Mucosa of gallbladder (tissue), 1 donor: ENCODE measurements around the gene ETHE1. TPM values are rescaled to one million over a fixed set of nuclear protein-coding genes. Genes with fewer than 3 reads are reported as not detected.
A peak's percentile ranks its signal among the peaks of the same experiment; 100 is the strongest.
"Not testable (repeated sequence)": the region's sequence is repeated elsewhere in the genome, so short reads cannot be mapped to it uniquely, and the experiment has no call there.

Experiments used
- DNase-seq: peaks from one replicate; pipeline ENCODE4 v3.0.0-alpha.2; 2020; ENCODE audit warnings: low spot score
- total RNA-seq: library from RNA; stranded (reverse); gene quantifications from one replicate; pipeline ENCODE4 v1.2.1, GENCODE V29; 2021
- donor health status: DM: no; HTN: no; CAD: no.

The ETHE1 gene
- total RNA-seq, 1 donor from 2014 or later = 55.4 TPM

- not testable (repeated sequence) for DNase-seq
Measured at GRCh38 chr19:43523696-43524095, 3.3 kb downstream of the ETHE1 start.

- no peak for DNase-seq
Measured at GRCh38 chr19:43522929-43523328, 4.1 kb downstream of the ETHE1 start.

- DNase-seq = peak; percentile 74
Measured at GRCh38 chr19:43519436-43520088, 7.4 kb downstream of the ETHE1 start.

GRCh38 chr19:43518051-43518450 is 8.9 kb downstream of the ETHE1 start:
- DNase-seq = no peak

GRCh38 chr19:43512399-43512798 is 14.6 kb downstream of the ETHE1 start:
- not testable (repeated sequence) for DNase-seq

GRCh38 chr19:43511324-43511723 is 15.7 kb downstream of the ETHE1 start:
- no peak for DNase-seq

GRCh38 chr19:43510713-43511112 is 16.3 kb downstream of the ETHE1 start:
- no peak for DNase-seq

GRCh38 chr19:43507880-43508279 is 19.1 kb downstream of the ETHE1 start:
- no peak for DNase-seq

GRCh38 chr19:43506629-43507028 is 20.4 kb downstream of the ETHE1 start:
- DNase-seq = no peak

- no peak for DNase-seq
Measured at GRCh38 chr19:43505941-43506340, 21.1 kb downstream of the ETHE1 start.

GRCh38 chr19:43505186-43505456 is 21.9 kb downstream of the ETHE1 start:
- no peak for DNase-seq

- DNase-seq = peak; percentile 41
Measured at GRCh38 chr19:43504426-43505185, 22.4 kb downstream of the ETHE1 start, which contains the start of gene PHLDB3. TSS of gene PHLDB3 (minus strand) at chr19:43504746. CDS start at chr19:43504118, 628 bp downstream.

- peak; percentile 99 for DNase-seq
Measured at GRCh38 chr19:43503501-43504425, 23.2 kb downstream of the ETHE1 start.

- no peak for DNase-seq
Measured at GRCh38 chr19:43502419-43502976, 24.5 kb downstream of the ETHE1 start.

GRCh38 chr19:43501661-43502418 is 25.2 kb downstream of the ETHE1 start:
- DNase-seq = no peak

- peak; percentile 64 for DNase-seq
Measured at GRCh38 chr19:43499042-43499441, 28.0 kb downstream of the ETHE1 start.

GRCh38 chr19:43498233-43498842 is 28.7 kb downstream of the ETHE1 start:
- no peak for DNase-seq

GRCh38 chr19:43496960-43497359 is 30.0 kb downstream of the ETHE1 start:
- DNase-seq = no peak

GRCh38 chr19:43495082-43495481 is 31.9 kb downstream of the ETHE1 start:
- no peak for DNase-seq

GRCh38 chr19:43490759-43491158 is 36.2 kb downstream of the ETHE1 start:
- DNase-seq = no peak
